ENCODE results near the gene EXOC4.

EXOC4 gene

DNA sequence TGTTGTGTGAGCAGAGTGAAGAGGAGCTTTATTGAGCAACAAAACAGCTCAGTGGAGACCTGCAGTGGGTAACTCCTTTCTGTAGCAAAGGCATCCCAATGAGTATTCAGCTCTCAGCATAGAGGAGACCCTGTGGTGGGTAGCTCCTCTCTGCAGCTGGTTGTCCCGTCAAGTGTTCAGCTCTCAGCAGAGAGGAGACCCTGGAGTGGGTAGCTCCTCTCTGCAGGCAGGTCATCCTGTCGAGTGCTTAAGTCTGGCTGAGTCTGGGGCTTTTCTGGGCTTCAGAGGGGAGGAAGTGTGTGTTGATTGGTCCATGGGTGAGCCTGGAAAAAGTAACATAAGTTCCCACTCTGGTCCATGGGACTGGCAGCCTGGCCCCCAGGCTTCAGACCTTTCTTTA, 702.3 kb downstream of the EXOC4 start:
- DNase-seq, result no peak
- Histone ChIP-seq H3K27me3 (replicated peaks in 2 of 5; ENCODE audit: control insufficient read depth in 4 of 5, insufficient read depth in 5 of 5, low read length in 4 of 5) (no peaks in the 10 kb centered on the region), H3K27ac (ENCODE audit: insufficient read depth in 1 of 2, low read depth in 1 of 2, low read length in 2 of 2, poor library complexity in 1 of 2, severe bottlenecking in 2 of 2) (no peak overlapping the region), H3K4me1 (ENCODE audit: control extremely low read depth in 1 of 4, control insufficient read depth in 4 of 4, insufficient read depth in 4 of 4, low read length in 3 of 4) (no peaks in the 10 kb centered on the region), H3K36me3 (ENCODE audit: control insufficient read depth in 4 of 4, insufficient read depth in 4 of 4, low read length in 3 of 4) (peaks cover 0 to 27% (median 2%) of the 10 kb centered on the region in 4 experiments), H3K4me3 (ENCODE audit: control insufficient read depth in 1 of 7, extremely low read depth in 1 of 7, insufficient read depth in 4 of 7, low read depth in 2 of 7, low read length in 6 of 7) (no peak overlapping the region), H3K9me3 (ENCODE audit: control extremely low read depth in 1 of 5, control insufficient read depth in 4 of 5, insufficient read depth in 2 of 5, low read depth in 1 of 5, low read length in 4 of 5) (peaks cover 4 to 17% (median 8%) of the 10 kb centered on the region in 5 experiments)
- CTCF ChIA-PET, result interaction anchor here (0.9 kb wide), 1 partner anchor 25 kb away, joined by 3 read pairs; no protein-coding TSS in a partner anchor
- 100% methylated on average over 1 of the region's 2 CpGs for WGBS (ENCODE audit: insufficient coverage)
- POLR2A ChIA-PET, result no interaction called here

DNA sequence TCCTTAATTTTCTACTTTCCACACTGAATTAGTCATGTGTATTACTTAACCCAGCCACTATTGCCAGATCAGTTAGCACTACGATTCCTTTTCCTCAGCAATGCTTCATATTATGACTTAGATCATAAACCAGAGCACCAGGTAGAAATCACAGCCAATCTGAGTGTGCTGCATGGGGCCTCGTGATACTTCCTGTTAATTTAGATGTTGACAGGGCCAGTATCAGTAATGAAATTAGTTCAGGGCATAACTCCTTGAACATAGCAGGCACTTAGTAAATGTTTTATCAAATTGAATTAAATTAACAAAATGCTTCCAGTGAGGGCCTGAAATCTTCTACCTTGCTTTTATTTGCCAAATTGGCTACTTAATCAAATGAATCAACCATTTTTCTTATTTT, 705.0 kb downstream of the EXOC4 start:
- no peaks in the 10 kb centered on the region for H3K4me1 ChIP-seq (ENCODE audit: control extremely low read depth in 1 of 4, control insufficient read depth in 4 of 4, insufficient read depth in 4 of 4, low read length in 3 of 4)
- H3K9me3 ChIP-seq (ENCODE audit: control extremely low read depth in 1 of 5, control insufficient read depth in 4 of 5, insufficient read depth in 2 of 5, low read depth in 1 of 5, low read length in 4 of 5), result peaks cover 4 to 14% (median 8%) of the 10 kb centered on the region in 5 experiments
- ChIA-PET CTCF (no interaction called here), POLR2A (no interaction called here)
- no peak overlapping the region for H3K4me3 ChIP-seq (ENCODE audit: control insufficient read depth in 1 of 7, extremely low read depth in 1 of 7, insufficient read depth in 4 of 7, low read depth in 2 of 7, low read length in 6 of 7)
- H3K27ac ChIP-seq (ENCODE audit: insufficient read depth in 1 of 2, low read depth in 1 of 2, low read length in 2 of 2, poor library complexity in 1 of 2, severe bottlenecking in 2 of 2), result no peak overlapping the region
- no peaks in the 10 kb centered on the region for H3K27me3 ChIP-seq (replicated peaks in 2 of 5; ENCODE audit: control insufficient read depth in 4 of 5, insufficient read depth in 5 of 5, low read length in 4 of 5)
- no peak for DNase-seq
- 86% methylated on average over 1 of the region's 2 CpGs for WGBS (ENCODE audit: insufficient coverage)
- H3K36me3 ChIP-seq (ENCODE audit: control insufficient read depth in 4 of 4, insufficient read depth in 4 of 4, low read length in 3 of 4), result peaks cover 0 to 11% (median 5%) of the 10 kb centered on the region in 4 experiments

DNA sequence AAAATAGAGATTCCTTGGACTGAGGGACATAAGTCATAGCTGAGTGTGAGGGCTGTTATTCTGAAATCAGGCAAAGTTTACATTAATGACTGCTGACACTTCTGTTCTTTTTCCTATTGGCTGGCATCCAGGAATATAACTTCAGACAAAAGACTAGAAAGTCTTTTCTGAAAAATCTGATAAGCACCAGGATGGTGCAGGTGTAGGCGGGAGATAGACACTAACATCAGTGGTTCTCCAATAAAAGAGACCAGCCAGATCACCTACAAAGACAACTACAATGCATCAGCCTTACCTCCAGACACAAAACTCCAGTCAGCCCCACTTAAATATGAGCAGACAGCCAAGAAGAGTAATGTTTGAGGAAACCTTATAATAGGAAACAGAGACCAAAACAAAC, 705.9 kb downstream of the EXOC4 start:
- 100% methylated on average over 1 of the region's 1 CpG for WGBS (ENCODE audit: insufficient coverage)
- POLR2A ChIA-PET, result no interaction called here

DNA sequence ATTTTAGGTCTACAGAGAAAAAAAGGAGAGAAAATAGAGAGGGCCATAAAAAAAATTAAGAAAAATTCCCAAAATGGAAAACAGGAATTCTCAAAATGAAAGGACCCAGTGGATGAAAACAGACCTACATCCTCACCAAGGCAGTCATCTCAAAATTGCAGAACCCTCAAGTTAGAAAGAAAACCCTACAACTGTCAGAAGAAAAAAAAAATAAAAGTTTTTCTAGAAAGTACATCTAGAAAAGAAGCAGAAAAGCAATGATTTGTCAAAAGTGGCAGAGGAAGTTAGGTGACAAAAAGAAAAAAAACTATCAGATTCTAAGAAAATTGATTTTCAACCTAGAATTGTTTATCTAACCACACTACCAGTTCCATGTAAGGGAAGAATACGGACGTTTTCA, 706.6 kb downstream of the EXOC4 start:
- no peaks in the 10 kb centered on the region for H3K27me3 ChIP-seq (replicated peaks in 2 of 5; ENCODE audit: control insufficient read depth in 4 of 5, insufficient read depth in 5 of 5, low read length in 4 of 5)
- DNase-seq, result no peak
- no CpG with 5 or more reads among the region's 2 CpGs for WGBS (ENCODE audit: insufficient coverage)
- H3K36me3 ChIP-seq (ENCODE audit: control insufficient read depth in 4 of 4, insufficient read depth in 4 of 4, low read length in 3 of 4), result peaks cover 0 to 8% (median 4%) of the 10 kb centered on the region in 4 experiments
- no peak overlapping the region for H3K4me3 ChIP-seq (ENCODE audit: control insufficient read depth in 1 of 7, extremely low read depth in 1 of 7, insufficient read depth in 4 of 7, low read depth in 2 of 7, low read length in 6 of 7)
- H3K9me3 ChIP-seq (ENCODE audit: control extremely low read depth in 1 of 5, control insufficient read depth in 4 of 5, insufficient read depth in 2 of 5, low read depth in 1 of 5, low read length in 4 of 5), result peaks cover 0 to 11% (median 8%) of the 10 kb centered on the region in 5 experiments
- H3K27ac ChIP-seq (ENCODE audit: insufficient read depth in 1 of 2, low read depth in 1 of 2, low read length in 2 of 2, poor library complexity in 1 of 2, severe bottlenecking in 2 of 2), result no peak overlapping the region
- ChIA-PET CTCF (no interaction called here), POLR2A (no interaction called here)
- H3K4me1 ChIP-seq (ENCODE audit: control extremely low read depth in 1 of 4, control insufficient read depth in 4 of 4, insufficient read depth in 4 of 4, low read length in 3 of 4), result no peaks in the 10 kb centered on the region

More for the DNA sequence above, 705.9 kb downstream of the EXOC4 start:
- H3K27me3 ChIP-seq (replicated peaks in 2 of 5; ENCODE audit: control insufficient read depth in 4 of 5, insufficient read depth in 5 of 5, low read length in 4 of 5), result no peaks in the 10 kb centered on the region
- H3K4me3 ChIP-seq (ENCODE audit: control insufficient read depth in 1 of 7, extremely low read depth in 1 of 7, insufficient read depth in 4 of 7, low read depth in 2 of 7, low read length in 6 of 7), result no peak overlapping the region
- CTCF ChIA-PET, result no interaction called here
- H3K9me3 ChIP-seq (ENCODE audit: control extremely low read depth in 1 of 5, control insufficient read depth in 4 of 5, insufficient read depth in 2 of 5, low read depth in 1 of 5, low read length in 4 of 5), result peaks cover 4 to 14% (median 8%) of the 10 kb centered on the region in 5 experiments
- no peaks in the 10 kb centered on the region for H3K4me1 ChIP-seq (ENCODE audit: control extremely low read depth in 1 of 4, control insufficient read depth in 4 of 4, insufficient read depth in 4 of 4, low read length in 3 of 4)
- no peak overlapping the region for H3K27ac ChIP-seq (ENCODE audit: insufficient read depth in 1 of 2, low read depth in 1 of 2, low read length in 2 of 2, poor library complexity in 1 of 2, severe bottlenecking in 2 of 2)
- peaks cover 0 to 9% (median 4%) of the 10 kb centered on the region in 4 experiments for H3K36me3 ChIP-seq (ENCODE audit: control insufficient read depth in 4 of 4, insufficient read depth in 4 of 4, low read length in 3 of 4)
- DNase-seq, result no peak

DNA sequence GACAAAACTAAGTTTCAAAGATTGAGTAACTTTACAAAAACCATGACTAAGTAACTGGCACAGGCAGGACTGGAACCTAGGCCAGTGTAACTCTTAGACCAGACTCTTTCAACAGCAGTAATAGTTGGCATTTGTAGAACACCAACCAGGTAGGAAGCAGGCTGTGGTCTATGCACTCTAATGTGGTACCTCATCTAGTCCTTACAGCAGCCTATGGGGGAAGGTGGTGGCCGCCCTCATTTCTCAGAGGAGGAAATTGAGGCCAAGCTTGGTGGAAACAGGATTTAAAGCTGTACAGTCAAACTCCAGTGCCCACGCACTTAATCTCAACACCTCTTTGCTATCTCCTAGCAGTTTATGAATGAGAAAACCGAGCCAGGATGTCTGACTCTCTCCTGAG, 708.8 kb downstream of the EXOC4 start:
- peaks cover 0 to 4% (median 2%) of the 10 kb centered on the region in 4 experiments for H3K36me3 ChIP-seq (ENCODE audit: control insufficient read depth in 4 of 4, insufficient read depth in 4 of 4, low read length in 3 of 4)
- ChIA-PET POLR2A (no interaction called here), CTCF (interaction anchor here (1.6 kb wide), 1 partner anchor 10 kb away, joined by 3 read pairs; no protein-coding TSS in a partner anchor)
- no peak for DNase-seq
- H3K27me3 ChIP-seq (replicated peaks in 2 of 5; ENCODE audit: control insufficient read depth in 4 of 5, insufficient read depth in 5 of 5, low read length in 4 of 5), result no peaks in the 10 kb centered on the region
- no peak overlapping the region for H3K27ac ChIP-seq (ENCODE audit: insufficient read depth in 1 of 2, low read depth in 1 of 2, low read length in 2 of 2, poor library complexity in 1 of 2, severe bottlenecking in 2 of 2)
- H3K4me1 ChIP-seq (ENCODE audit: control extremely low read depth in 1 of 4, control insufficient read depth in 4 of 4, insufficient read depth in 4 of 4, low read length in 3 of 4), result no peaks in the 10 kb centered on the region
- no peak overlapping the region for H3K4me3 ChIP-seq (ENCODE audit: control insufficient read depth in 1 of 7, extremely low read depth in 1 of 7, insufficient read depth in 4 of 7, low read depth in 2 of 7, low read length in 6 of 7)
- WGBS (ENCODE audit: insufficient coverage), result 92% methylated on average over 2 of the region's 3 CpGs
- peaks cover 0 to 1% (median 0%) of the 10 kb centered on the region in 5 experiments for H3K9me3 ChIP-seq (ENCODE audit: control extremely low read depth in 1 of 5, control insufficient read depth in 4 of 5, insufficient read depth in 2 of 5, low read depth in 1 of 5, low read length in 4 of 5)

DNA sequence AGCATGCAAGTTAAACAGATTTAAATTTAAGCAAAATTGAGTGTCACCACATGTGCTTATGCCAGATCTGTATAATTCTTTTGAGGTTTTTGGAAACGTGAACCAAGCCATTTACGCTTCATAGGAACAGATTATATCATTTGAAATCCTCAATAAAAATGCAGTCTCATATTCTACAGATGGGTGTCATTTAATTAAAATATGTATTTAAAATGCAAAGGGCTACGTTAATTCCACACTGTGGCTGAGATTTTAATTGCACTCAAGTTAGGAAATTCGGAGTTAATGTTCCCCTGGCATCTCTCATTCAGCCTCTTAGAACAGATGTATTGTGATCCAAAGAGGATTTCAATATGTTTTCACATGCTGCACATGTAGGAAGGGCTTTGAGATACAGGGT, 709.8 kb downstream of the EXOC4 start:
- ChIA-PET POLR2A (no interaction called here), CTCF (interaction anchor here (1.6 kb wide), 1 partner anchor 11 kb away, joined by 3 read pairs; no protein-coding TSS in a partner anchor)
- Histone ChIP-seq H3K36me3 (ENCODE audit: control insufficient read depth in 4 of 4, insufficient read depth in 4 of 4, low read length in 3 of 4) (peaks cover 0 to 4% (median 2%) of the 10 kb centered on the region in 4 experiments), H3K4me3 (ENCODE audit: control insufficient read depth in 1 of 7, extremely low read depth in 1 of 7, insufficient read depth in 4 of 7, low read depth in 2 of 7, low read length in 6 of 7) (no peak overlapping the region), H3K9me3 (ENCODE audit: control extremely low read depth in 1 of 5, control insufficient read depth in 4 of 5, insufficient read depth in 2 of 5, low read depth in 1 of 5, low read length in 4 of 5) (peaks cover 0 to 2% (median 0%) of the 10 kb centered on the region in 5 experiments), H3K27me3 (replicated peaks in 2 of 5; ENCODE audit: control insufficient read depth in 4 of 5, insufficient read depth in 5 of 5, low read length in 4 of 5) (no peaks in the 10 kb centered on the region), H3K4me1 (ENCODE audit: control extremely low read depth in 1 of 4, control insufficient read depth in 4 of 4, insufficient read depth in 4 of 4, low read length in 3 of 4) (no peaks in the 10 kb centered on the region), H3K27ac (ENCODE audit: insufficient read depth in 1 of 2, low read depth in 1 of 2, low read length in 2 of 2, poor library complexity in 1 of 2, severe bottlenecking in 2 of 2) (no peak overlapping the region)
- DNase-seq, result no peak
- 100% methylated on average over 2 of the region's 4 CpGs for WGBS (ENCODE audit: insufficient coverage)

DNA sequence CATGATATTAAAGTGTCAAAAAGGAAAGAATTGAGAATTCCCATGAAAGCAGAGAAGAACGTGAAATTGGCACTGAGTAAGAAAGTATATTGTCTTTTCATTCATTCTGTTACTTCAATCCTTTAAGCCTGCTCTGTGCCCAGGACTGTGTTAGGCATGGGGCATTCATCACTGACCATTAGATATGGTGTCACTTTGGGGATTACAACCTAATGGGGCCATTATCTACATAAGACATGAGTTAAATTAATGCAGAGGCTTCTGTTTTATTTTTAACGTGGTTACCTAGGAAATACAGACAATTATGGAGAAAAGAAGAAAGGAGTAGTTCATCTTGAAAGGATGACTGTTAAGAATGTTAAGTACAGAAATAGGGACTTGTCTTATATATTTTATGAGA, 710.8 kb downstream of the EXOC4 start:
- WGBS (ENCODE audit: insufficient coverage), result 100% methylated on average over 1 of the region's 2 CpGs
- POLR2A ChIA-PET, result no interaction called here
- no peaks in the 10 kb centered on the region for H3K27me3 ChIP-seq (replicated peaks in 2 of 5; ENCODE audit: control insufficient read depth in 4 of 5, insufficient read depth in 5 of 5, low read length in 4 of 5)
- peaks cover 0 to 4% (median 2%) of the 10 kb centered on the region in 4 experiments for H3K36me3 ChIP-seq (ENCODE audit: control insufficient read depth in 4 of 4, insufficient read depth in 4 of 4, low read length in 3 of 4)
- H3K9me3 ChIP-seq (ENCODE audit: control extremely low read depth in 1 of 5, control insufficient read depth in 4 of 5, insufficient read depth in 2 of 5, low read depth in 1 of 5, low read length in 4 of 5), result peaks cover 0 to 2% (median 0%) of the 10 kb centered on the region in 5 experiments
- no peak for DNase-seq
- no peaks in the 10 kb centered on the region for H3K4me1 ChIP-seq (ENCODE audit: control extremely low read depth in 1 of 4, control insufficient read depth in 4 of 4, insufficient read depth in 4 of 4, low read length in 3 of 4)
- H3K27ac ChIP-seq (ENCODE audit: insufficient read depth in 1 of 2, low read depth in 1 of 2, low read length in 2 of 2, poor library complexity in 1 of 2, severe bottlenecking in 2 of 2), result no peak overlapping the region
- CTCF ChIA-PET, result no interaction called here
- no peak overlapping the region for H3K4me3 ChIP-seq (ENCODE audit: control insufficient read depth in 1 of 7, extremely low read depth in 1 of 7, insufficient read depth in 4 of 7, low read depth in 2 of 7, low read length in 6 of 7)
